Thyroid gland (tissue), 4 donors: ENCODE results near the gene CREBBP. TPM values are rescaled to one million over a fixed set of nuclear protein-coding genes. Genes with fewer than 3 reads are reported as not detected.

Experiments
- DNase-seq, 2 donors: peaks; one replicate each; pipeline ENCODE4 v3.0.0-alpha.2; 2019
- H3K27ac ChIP-seq, 3 donors: fragments of 200-600 bp; sonication (generic); 1 replicate in 2 of 3; 2 replicates in 1 of 3; pipeline ENCODE4 v1.5.1; 2016 to 2019; ENCODE audit warnings: mild to moderate bottlenecking in 1 of 3, moderate library complexity in 1 of 3
- H3K27me3 ChIP-seq: fragments of 200-600 bp; sonication (generic); one replicate; pipeline ENCODE4 v1.5.1; 2019
- H3K36me3 ChIP-seq, 2 donors: fragments of 200-600 bp; sonication (generic); one replicate each; pipeline ENCODE4 v1.5.1; 2016 to 2019
- H3K4me1 ChIP-seq, 2 donors: fragments of 200-600 bp; sonication (generic); one replicate each; pipeline ENCODE4 v1.5.1; 2017 to 2019
- H3K4me3 ChIP-seq, 3 donors: fragments of 200-600 bp; sonication (generic); replicated peaks in 1 of 3; 1 replicate in 2 of 3; 2 replicates in 1 of 3; pipeline ENCODE4 v1.5.1; 2016; ENCODE audit warnings: mild to moderate bottlenecking in 1 of 3
- H3K9me3 ChIP-seq: fragments of 200-600 bp; sonication (generic); one replicate; pipeline ENCODE4 v1.5.1; 2017
- POLR2A ChIP-seq, 2 donors: fragments of 450-650 bp; IDR thresholded peaks; one replicate each; pipeline ENCODE4 v1.6.1; 2017; ENCODE audit warnings: antibody characterized with exemption in 2 of 2, mild to moderate bottlenecking in 2 of 2, moderate library complexity in 1 of 2
- WGBS, 2 donors: methylation state at CpG; one replicate each; pipeline ENCODE4 v1.1.5; 2017; 5-methylcytosine and 5-hydroxymethylcytosine counted together
- intact Hi-C: fragments of 100-400 bp; cut with DNase I; formaldehyde crosslinking; loops from one replicate; pipeline ENCODE4 v1.15.1; 2023
- total RNA-seq, 4 donors: library from RNA; depleted of rRNA; stranded (reverse); fragments of >200 nt; gene quantifications; one replicate each; pipeline ENCODE4 v1.2.3, GENCODE V29; 2016
- TF ChIP-seq, protein P1 (sequence below), 6 experiments: fragments of 200-600 bp in 3 of 6; fragments of 450-650 bp in 3 of 6; sonication (generic) in 3 of 6; IDR thresholded peaks; one replicate each; pipeline ENCODE4 v1.5.1; 2016 to 2019; ENCODE audit warnings: antibody characterized with exemption in 6 of 6, mild to moderate bottlenecking in 2 of 6, inconsistent platforms in 1 of 6, moderate library complexity in 1 of 6

Gene CREBBP
- total RNA-seq, 4 donors from 2014 or later, result 52.5 to 157 (median 75.9) TPM

DNA sequence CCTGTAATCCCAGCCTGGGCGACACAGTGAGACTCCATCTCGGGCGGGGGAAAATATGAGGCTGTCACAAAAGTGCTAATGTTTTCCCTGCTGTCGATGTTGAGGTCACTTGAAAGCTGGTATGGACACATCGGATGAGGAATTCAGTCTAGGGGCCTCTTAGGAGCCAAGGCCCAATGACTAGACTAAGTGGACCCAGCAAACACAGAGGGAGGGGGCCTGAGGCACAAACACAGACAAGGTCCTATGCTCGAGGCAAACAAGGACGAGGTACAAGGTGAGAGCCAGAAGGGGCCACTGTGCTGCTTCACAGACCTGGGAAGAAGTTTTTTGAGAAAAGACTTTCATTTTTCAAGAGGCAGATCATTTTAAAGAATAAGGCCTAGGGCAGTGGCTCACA, 178.4 kb downstream of the CREBBP start:
- no peak for DNase-seq
- TF ChIP-seq POLR2A (IDR thresholded peaks at IDR 0.05), result no peak
- TF ChIP-seq, protein P1, sequence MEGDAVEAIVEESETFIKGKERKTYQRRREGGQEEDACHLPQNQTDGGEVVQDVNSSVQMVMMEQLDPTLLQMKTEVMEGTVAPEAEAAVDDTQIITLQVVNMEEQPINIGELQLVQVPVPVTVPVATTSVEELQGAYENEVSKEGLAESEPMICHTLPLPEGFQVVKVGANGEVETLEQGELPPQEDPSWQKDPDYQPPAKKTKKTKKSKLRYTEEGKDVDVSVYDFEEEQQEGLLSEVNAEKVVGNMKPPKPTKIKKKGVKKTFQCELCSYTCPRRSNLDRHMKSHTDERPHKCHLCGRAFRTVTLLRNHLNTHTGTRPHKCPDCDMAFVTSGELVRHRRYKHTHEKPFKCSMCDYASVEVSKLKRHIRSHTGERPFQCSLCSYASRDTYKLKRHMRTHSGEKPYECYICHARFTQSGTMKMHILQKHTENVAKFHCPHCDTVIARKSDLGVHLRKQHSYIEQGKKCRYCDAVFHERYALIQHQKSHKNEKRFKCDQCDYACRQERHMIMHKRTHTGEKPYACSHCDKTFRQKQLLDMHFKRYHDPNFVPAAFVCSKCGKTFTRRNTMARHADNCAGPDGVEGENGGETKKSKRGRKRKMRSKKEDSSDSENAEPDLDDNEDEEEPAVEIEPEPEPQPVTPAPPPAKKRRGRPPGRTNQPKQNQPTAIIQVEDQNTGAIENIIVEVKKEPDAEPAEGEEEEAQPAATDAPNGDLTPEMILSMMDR (IDR thresholded peaks at IDR 0.05), result no peak
- Histone ChIP-seq H3K27me3 (no peaks in the 10 kb centered on the region), H3K36me3 (no peaks in the 10 kb centered on the region), H3K4me1 (no peaks in the 10 kb centered on the region), H3K9me3 (no peaks in the 10 kb centered on the region), H3K4me3 (no peak overlapping the region), H3K27ac (no peak overlapping the region)
- intact Hi-C loops, result no loop called here
- 88 to 95% methylated on average over 7 of the region's 7 CpGs for WGBS, 2 donors

GRCh38 chr16:3701531-3701930, 179.0 kb downstream of the CREBBP start:
- Histone ChIP-seq H3K4me3 (no peak overlapping the region), H3K4me1 (no peaks in the 10 kb centered on the region), H3K27ac (no peak overlapping the region), H3K9me3 (no peaks in the 10 kb centered on the region), H3K27me3 (no peaks in the 10 kb centered on the region), H3K36me3 (no peaks in the 10 kb centered on the region)
- intact Hi-C loops, result no loop called here
- DNase-seq, result no peak
- TF ChIP-seq, protein P1 (IDR thresholded peaks at IDR 0.05), result no peak
- TF ChIP-seq POLR2A (IDR thresholded peaks at IDR 0.05), result no peak
- WGBS, 2 donors, result 93 to 95% methylated on average over 4 of the region's 4 CpGs

GRCh38 chr16:3698941-3699340, 181.6 kb downstream of the CREBBP start:
- DNase-seq, result no peak
- H3K4me1 ChIP-seq, result no peaks in the 10 kb centered on the region
- H3K27ac ChIP-seq, result no peak overlapping the region
- intact Hi-C loops, result loop anchor here (10.0 kb wide), 2 partner anchors 86 to 176 kb away; no protein-coding TSS in a partner anchor
- H3K9me3 ChIP-seq, result no peaks in the 10 kb centered on the region
- no peak overlapping the region for H3K4me3 ChIP-seq
- TF ChIP-seq POLR2A (IDR thresholded peaks at IDR 0.05), result no peak
- TF ChIP-seq, protein P1 (IDR thresholded peaks at IDR 0.05), result no peak
- no peaks in the 10 kb centered on the region for H3K27me3 ChIP-seq
- 83 to 92% methylated on average over 4 of the region's 4 CpGs for WGBS, 2 donors
- no peaks in the 10 kb centered on the region for H3K36me3 ChIP-seq

DNA sequence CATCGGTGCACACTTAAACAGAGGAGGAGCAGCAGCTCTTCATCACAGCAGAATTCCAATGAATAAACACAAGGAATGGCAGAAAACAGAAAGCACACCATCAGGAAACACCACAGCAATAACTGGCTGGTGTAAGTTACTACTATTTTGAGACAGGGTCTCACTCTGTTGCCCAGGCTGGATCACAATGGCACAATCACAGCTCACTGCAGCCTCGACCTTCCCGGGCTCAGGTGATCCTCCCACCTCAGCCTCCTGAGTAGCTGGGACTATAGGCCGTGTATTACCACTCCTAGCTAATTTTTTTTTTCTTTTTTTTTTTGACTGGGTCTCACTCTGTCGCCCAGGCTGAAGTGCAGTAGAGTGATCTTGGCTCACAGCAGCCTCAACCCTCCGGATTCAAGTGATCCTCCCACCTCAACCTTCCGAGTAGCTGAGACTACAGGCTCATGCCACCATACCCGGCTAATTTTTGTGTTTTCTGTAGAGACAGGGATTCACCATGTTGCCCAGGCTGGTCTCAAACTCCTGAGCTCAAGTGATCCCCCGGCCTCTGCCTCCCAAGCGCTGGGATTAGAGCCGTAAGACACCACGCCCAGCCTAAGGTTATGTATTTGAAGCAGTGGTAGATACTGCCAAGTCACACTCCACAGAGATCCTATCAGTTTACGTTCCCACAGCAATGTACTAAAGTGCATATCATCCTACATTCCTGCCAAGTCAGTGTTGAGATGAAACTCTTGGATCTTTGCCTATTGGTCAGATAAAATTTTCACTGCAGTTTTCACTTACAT, 183.9 kb downstream of the CREBBP start:
- DNase-seq, result no peak
- no peak overlapping the region for H3K27ac ChIP-seq
- H3K27me3 ChIP-seq, result no peaks in the 10 kb centered on the region
- H3K4me1 ChIP-seq, result no peaks in the 10 kb centered on the region
- intact Hi-C loops, result loop anchor here (10.0 kb wide), 2 partner anchors 88 to 178 kb away; no protein-coding TSS in a partner anchor
- TF ChIP-seq POLR2A (IDR thresholded peaks at IDR 0.05), result no peak
- TF ChIP-seq, protein P1 (IDR thresholded peaks at IDR 0.05), result no peak
- no peak overlapping the region for H3K4me3 ChIP-seq
- H3K36me3 ChIP-seq, result no peaks in the 10 kb centered on the region
- WGBS, 2 donors, result 80 to 86% methylated on average over 13 of the region's 13 CpGs
- no peaks in the 10 kb centered on the region for H3K9me3 ChIP-seq
